Neural progenitor cell (in vitro differentiated cells): ENCODE results near the gene HOXB7.

Experiments used
- CTCF ChIP-seq: fragments of 200-600 bp; sonication (generic); IDR thresholded peaks from 2 replicates; pipeline ENCODE4 v1.5.1; 2017; ENCODE audit warnings: antibody characterized with exemption, mild to moderate bottlenecking
- EZH2 ChIP-seq: fragments of 200-600 bp; sonication (generic); IDR thresholded peaks from 2 replicates; pipeline ENCODE4 v1.6.1; 2017; ENCODE audit warnings: antibody characterized with exemption, mild to moderate bottlenecking, moderate library complexity

GRCh38 chr17:48563867-48564187 lies 47.0 kb downstream of the HOXB7 start:
- TF ChIP-seq CTCF, result no peak
- TF ChIP-seq EZH2, result peak; percentile 89
